HUES6 (cell line): ENCODE measurements around the gene DNAAF8.

Source experiments
- H3K27ac ChIP-seq: 2 replicates; pipeline ENCODE4 v1.7.0; 2013; ENCODE audit warnings: low read depth, mild to moderate bottlenecking, low read length, inconsistent platforms
- H3K27me3 ChIP-seq: 2 replicates; pipeline ENCODE4 v1.6.1; 2013; ENCODE audit warnings: low read length; ENCODE audit not compliant: control insufficient read depth, insufficient read depth
- H3K36me3 ChIP-seq: 2 replicates; pipeline ENCODE4 v1.6.1; 2013; ENCODE audit warnings: low read length; ENCODE audit not compliant: control insufficient read depth, insufficient read depth
- H3K4me1 ChIP-seq: 2 replicates; pipeline ENCODE4 v1.6.1; 2013; ENCODE audit warnings: low read length; ENCODE audit not compliant: control insufficient read depth, insufficient read depth
- H3K4me3 ChIP-seq: 2 replicates; pipeline ENCODE4 v1.5.1; 2013; ENCODE audit warnings: low read depth, low read length
- H3K9ac ChIP-seq: one replicate; pipeline ENCODE4 v1.6.1; 2013; ENCODE audit warnings: mild to moderate bottlenecking, low read length
- H3K9me3 ChIP-seq: 2 replicates; pipeline ENCODE4 v1.6.1; 2013; ENCODE audit warnings: low read depth, low read length; ENCODE audit not compliant: control insufficient read depth, insufficient read depth

Gene DNAAF8

DNA sequence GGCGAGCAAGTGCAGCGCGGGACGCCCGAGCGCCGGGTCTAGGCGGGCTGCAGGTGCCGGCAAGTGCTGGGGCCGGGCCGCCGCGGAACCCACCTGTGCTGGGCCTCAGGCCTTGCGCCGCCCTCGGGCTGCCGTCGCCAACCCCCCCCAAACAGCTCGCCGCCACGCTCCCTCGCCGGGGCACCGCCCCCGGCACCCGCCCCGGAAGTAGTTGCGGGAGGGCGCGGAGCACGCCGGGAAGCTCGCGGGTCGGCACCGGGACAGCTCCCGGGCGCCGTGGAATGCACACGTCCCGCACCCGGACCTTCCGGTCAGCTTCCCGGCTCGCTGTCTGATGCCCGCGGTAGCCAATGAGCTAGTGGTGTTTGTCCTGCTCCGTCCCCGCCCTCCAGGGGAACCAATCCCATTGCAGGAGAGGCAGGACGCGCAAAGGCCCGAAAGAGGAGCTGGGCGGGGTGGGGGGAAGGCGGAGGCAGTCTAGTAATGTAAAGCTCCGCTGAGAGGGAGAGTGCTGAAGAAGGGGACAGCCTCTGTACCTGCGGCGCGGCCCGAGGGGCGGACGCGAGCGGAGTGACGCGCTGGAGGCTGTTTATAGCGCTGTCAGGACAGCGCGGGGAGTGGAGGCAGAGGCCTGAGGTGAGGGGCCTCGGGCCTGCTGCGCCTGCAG, at the start of gene DNAAF8, which contains the start of gene ANKS3:
TSS of gene DNAAF8 (plus strand) at position 475 of the 667 bp plus-strand sequence. CDS start 1,978 bp downstream, outside the sequence.
TSS of gene ANKS3 (minus strand) at position 209 of the 667 bp plus-strand sequence. CDS start 4,122 bp downstream, outside the sequence.
- Histone ChIP-seq H3K36me3 (peaks cover 19% of the 10 kb centered on the region), H3K9ac (peak within 1 kb of the TSS; percentile 90), H3K27ac (peak within 1 kb of the TSS; percentile 58; the same call in 1 of the 2 replicates), H3K27me3 (0 out of 2 replicates have a peak, but pooled peaks cover 4% of the 10 kb centered on the region), H3K4me3 (peak within 1 kb of the TSS; percentile 92), H3K4me1 (peaks cover 4% of the 10 kb centered on the region; the same call in 1 of the 2 replicates), H3K9me3 (no peaks in the 10 kb centered on the region)

DNA sequence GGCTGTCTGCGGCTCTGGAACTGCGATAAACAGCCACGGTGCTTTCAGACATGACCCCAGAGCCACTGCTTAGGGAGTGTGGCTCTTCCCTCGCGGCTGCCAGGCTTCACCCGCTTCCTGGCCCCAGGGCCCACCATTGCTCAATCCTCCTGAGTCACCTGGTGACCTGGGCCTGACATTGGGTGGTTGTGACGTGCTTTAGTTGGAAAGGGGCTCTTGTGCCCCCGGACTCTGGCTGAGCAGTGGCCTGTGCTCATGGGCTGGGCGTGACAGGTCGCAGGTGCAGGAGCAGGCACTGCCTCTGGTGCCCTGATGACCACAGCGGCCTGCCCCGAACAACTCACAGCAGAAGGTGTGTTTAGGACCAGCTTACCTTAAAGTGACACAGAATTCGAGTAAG, 49.6 kb upstream of the DNAAF8 start:
- peaks cover 6% of the 10 kb centered on the region; the same call in 1 of the 2 replicates for H3K4me1 ChIP-seq
- H3K27ac ChIP-seq, result no peak overlapping the region
- peaks cover 67% of the 10 kb centered on the region for H3K36me3 ChIP-seq
- no peak overlapping the region for H3K9ac ChIP-seq
- H3K9me3 ChIP-seq, result no peaks in the 10 kb centered on the region
- no peaks in the 10 kb centered on the region for H3K27me3 ChIP-seq
- no peak overlapping the region for H3K4me3 ChIP-seq

DNA sequence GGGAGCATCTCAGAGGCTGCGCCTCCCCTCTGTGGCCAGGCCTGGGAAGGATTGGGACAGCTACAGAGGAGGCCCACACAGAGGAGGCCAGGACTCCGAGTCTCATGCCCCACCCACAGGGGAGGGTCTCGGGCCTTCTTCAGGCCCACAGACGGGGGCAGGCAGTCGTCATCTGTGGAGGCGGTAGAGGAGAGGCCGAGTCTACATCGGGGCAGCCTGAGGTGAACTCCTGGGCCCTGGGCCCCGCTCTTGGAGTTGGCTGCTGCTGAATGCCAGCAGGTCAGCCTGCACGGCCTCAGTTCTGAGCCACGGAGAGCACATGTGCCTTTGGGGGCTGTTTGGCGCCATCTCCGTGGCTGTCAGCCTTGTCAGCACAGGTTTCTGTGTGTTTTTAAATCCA, 49.0 kb upstream of the DNAAF8 start:
- Histone ChIP-seq H3K4me3 (no peak overlapping the region), H3K9me3 (no peaks in the 10 kb centered on the region), H3K27ac (no peak overlapping the region), H3K4me1 (peaks cover 6% of the 10 kb centered on the region; the same call in 1 of the 2 replicates), H3K36me3 (peaks cover 63% of the 10 kb centered on the region), H3K27me3 (no peaks in the 10 kb centered on the region), H3K9ac (no peak overlapping the region)

DNA sequence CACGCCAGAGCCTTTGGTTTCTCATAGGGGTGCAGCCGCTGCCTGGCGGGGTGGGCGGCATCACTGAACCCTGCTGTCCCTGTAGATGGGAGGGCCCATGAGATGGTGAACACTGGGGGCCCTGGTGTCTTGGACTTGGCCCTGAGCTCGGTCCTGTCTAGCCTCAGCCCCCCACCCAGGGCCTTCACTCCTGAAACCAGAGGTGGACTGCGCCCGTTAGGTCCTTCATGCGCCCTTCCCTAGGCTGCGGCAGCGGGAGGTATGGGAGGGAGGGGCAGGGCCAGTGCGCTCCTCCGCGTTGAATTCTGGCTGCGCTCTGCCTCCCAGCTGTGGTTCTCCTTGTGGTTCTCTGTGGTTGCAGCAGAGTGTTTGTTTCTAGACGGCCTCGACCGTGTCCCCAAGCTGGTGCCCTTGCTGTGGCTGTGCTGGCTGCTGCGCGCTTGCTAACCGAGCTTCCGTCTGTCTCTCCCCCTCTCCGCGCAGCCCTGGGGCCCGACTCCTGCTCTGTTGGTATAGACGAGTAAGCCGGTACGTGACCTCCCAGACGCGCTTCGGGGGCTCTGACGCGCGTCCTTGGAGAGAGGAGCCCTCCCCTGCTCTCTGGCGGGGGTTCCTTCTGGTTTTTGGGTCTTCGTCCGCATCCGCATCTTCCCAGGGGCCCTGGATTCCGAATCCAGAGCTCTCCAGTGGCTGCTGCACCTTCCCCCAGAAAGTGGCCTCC, 48.4 kb upstream of the DNAAF8 start:
- Histone ChIP-seq H3K9me3 (no peaks in the 10 kb centered on the region), H3K36me3 (peaks cover 65% of the 10 kb centered on the region), H3K27me3 (no peaks in the 10 kb centered on the region), H3K27ac (no peak overlapping the region), H3K4me3 (no peak overlapping the region), H3K4me1 (peaks cover 6% of the 10 kb centered on the region; the same call in 1 of the 2 replicates), H3K9ac (no peak overlapping the region)

DNA sequence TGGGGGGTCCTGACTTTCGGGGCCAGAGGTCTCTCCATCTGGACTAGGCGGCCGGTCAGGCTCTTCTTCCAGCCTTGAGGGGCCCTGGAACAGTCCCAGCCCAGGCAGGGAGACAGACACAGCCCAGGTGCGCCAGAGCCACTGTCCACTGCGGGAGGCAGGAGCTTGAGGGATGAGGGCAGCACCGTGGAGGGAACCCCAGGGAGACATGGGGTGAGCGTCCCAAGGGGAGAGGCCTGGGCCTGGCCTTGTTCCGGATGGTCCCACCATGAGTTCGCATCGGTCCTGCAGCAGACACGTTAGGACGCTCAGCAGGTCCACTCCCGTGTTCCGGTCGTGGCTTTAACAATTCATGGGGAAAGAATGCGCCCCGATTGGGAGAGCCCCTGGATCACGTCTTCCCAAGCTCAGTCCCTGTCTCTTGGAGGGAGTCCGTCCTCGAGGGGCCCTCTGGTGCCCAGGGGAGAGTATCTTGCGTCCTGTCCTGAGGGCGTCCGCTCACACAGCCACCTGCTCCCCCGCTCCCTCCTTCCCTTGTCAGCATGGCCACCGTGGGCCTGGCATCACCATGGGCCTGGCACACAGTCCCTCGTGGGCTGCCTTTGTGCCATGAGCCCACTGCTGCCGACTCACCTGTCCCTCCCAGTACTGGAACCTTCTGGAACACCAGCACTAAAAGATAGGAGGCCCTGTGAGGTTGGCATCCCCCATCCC, 47.7 kb upstream of the DNAAF8 start:
- H3K4me3 ChIP-seq, result no peak overlapping the region
- H3K9me3 ChIP-seq, result no peaks in the 10 kb centered on the region
- no peak overlapping the region for H3K27ac ChIP-seq
- peaks cover 6% of the 10 kb centered on the region; the same call in 1 of the 2 replicates for H3K4me1 ChIP-seq
- no peaks in the 10 kb centered on the region for H3K27me3 ChIP-seq
- peaks cover 60% of the 10 kb centered on the region for H3K36me3 ChIP-seq
- no peak overlapping the region for H3K9ac ChIP-seq

DNA sequence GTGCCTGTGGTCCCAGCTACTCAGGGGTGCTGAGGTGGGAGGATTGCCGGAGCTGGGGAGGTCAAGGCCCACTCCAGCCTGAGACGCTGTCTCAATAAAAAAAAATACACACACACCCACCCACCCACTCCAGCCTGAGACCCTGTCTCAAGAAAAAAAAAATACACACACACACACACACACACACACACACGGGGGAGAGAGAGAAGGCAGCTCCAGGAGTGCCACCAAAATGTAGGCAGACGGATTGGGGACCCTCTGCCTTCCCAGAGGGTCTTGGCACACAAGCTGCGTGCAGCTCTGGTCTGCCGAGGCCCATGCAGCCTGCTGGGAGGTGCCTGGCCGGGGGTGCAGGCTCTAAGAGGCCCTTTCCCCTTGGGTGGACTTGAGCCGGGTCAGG, 46.9 kb upstream of the DNAAF8 start:
- H3K27ac ChIP-seq, result no peak overlapping the region
- H3K36me3 ChIP-seq, result peaks cover 54% of the 10 kb centered on the region
- H3K4me3 ChIP-seq, result no peak overlapping the region
- H3K27me3 ChIP-seq, result no peaks in the 10 kb centered on the region
- H3K4me1 ChIP-seq, result peaks cover 6% of the 10 kb centered on the region
- H3K9me3 ChIP-seq, result no peaks in the 10 kb centered on the region
- no peak overlapping the region for H3K9ac ChIP-seq

DNA sequence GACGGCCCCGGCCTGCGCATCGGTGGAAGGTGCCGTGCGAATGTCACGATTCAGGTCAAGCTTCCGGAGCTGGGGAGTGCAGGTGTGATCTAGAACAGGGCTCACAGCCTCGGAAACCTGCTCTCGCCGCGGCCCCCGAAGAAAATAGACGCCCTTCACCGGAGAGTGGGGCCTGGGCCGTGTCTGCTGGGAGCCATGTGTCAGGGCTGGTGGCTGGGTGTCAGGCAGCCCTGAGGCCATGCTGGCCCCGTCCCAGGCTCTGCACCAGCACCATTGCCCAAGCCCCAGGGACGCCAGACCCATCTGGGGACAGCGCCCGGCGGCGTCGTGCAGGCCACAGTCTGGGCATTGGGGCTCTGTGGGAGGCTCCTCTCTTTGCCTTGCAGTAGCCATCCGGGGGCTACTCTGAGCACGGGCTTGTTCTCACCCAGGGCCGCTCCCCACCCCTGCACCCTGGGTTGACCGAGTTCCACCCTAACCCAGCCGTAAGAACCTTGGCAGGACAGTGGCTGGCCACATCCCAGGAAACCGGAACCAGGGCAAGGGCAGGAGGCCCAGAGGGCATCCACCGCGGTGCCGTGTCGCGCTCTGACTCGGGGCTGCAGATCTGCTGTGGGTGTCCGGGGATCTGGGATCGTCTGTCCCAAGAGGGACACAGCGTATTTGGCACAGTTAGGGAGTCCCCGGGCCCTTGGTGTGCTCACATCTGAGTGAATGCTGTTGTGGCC, 46.2 kb upstream of the DNAAF8 start:
- Histone ChIP-seq H3K4me1 (peaks cover 8% of the 10 kb centered on the region), H3K9ac (no peak overlapping the region)

DNA sequence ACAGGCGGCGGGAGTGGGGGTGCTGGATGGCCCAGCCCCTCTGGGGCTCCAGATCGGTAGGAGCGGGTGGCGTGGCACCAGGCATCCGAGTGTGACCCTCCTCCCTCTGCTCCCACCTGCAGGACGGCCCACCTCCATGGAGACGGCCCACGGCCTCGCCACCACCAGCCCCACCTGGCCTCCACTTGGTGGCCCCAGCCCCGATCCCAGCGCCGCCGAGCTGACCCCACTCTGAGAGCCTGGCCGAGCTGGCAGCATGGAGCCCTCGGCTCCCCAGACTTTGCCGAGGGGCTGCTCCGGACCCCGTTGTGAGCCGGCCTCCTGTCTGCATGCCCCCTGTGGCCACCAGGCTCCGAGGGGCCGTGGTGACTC, 45.7 kb upstream of the DNAAF8 start:
- Histone ChIP-seq H3K27ac (no peak overlapping the region), H3K36me3 (peaks cover 49% of the 10 kb centered on the region), H3K27me3 (no peaks in the 10 kb centered on the region), H3K9me3 (no peaks in the 10 kb centered on the region), H3K9ac (no peak overlapping the region), H3K4me3 (no peak overlapping the region), H3K4me1 (peaks cover 6% of the 10 kb centered on the region)

More for the DNA sequence above, 46.2 kb upstream of the DNAAF8 start:
- no peak overlapping the region for H3K4me3 ChIP-seq
- H3K36me3 ChIP-seq, result peaks cover 50% of the 10 kb centered on the region
- no peak overlapping the region for H3K27ac ChIP-seq
- H3K27me3 ChIP-seq, result no peaks in the 10 kb centered on the region
- no peaks in the 10 kb centered on the region for H3K9me3 ChIP-seq

DNA sequence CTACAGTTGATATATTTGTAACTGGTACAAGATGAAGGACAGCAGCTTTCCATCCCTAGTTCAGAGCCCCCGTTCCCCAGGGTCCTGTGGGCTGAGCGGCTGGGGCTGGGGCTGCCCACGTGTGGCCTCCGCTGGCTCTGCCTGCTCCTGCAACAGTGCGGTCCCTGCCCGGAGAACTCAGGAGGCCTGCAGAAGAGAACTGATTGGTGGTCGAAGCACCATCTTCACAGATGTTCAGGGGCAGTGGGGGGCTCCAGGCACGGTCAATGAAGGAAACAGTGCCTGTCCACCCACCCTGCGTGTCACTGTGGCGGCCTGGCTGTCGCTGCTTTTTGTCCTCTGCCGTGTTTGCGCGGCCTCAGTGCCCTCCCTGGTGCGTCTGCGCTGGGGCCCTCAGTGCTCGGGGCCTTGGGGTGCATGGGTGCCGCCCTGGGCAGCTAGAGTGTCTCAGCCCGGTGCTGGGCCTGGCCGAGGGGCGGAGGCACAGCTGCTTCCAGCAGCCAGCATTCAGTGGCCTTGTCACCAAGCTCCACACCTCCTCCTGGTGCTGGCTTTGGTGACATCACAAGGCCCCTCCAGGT, 45.2 kb upstream of the DNAAF8 start:
- no peak overlapping the region for H3K27ac ChIP-seq
- H3K27me3 ChIP-seq, result no peaks in the 10 kb centered on the region
- no peak overlapping the region for H3K4me3 ChIP-seq
- H3K9me3 ChIP-seq, result no peaks in the 10 kb centered on the region
- peaks cover 45% of the 10 kb centered on the region for H3K36me3 ChIP-seq
- peak overlapping the region; percentile 2 for H3K9ac ChIP-seq
- peaks cover 6% of the 10 kb centered on the region for H3K4me1 ChIP-seq
